Measurements from ENCODE around the gene PAQR9. TPM values are rescaled to one million over a fixed set of nuclear protein-coding genes. Genes with fewer than 3 reads are reported as not detected.
A peak's percentile ranks its signal among the peaks of the same experiment; 100 is the strongest.

PAQR9 gene
- total and polyA plus RNA-seq, 9 of the 15 experiments (the other 6 are each of a cell fraction or from before 2014, with no cell fraction given): 0.04 to 0.58 (median 0.22) TPM

DNA sequence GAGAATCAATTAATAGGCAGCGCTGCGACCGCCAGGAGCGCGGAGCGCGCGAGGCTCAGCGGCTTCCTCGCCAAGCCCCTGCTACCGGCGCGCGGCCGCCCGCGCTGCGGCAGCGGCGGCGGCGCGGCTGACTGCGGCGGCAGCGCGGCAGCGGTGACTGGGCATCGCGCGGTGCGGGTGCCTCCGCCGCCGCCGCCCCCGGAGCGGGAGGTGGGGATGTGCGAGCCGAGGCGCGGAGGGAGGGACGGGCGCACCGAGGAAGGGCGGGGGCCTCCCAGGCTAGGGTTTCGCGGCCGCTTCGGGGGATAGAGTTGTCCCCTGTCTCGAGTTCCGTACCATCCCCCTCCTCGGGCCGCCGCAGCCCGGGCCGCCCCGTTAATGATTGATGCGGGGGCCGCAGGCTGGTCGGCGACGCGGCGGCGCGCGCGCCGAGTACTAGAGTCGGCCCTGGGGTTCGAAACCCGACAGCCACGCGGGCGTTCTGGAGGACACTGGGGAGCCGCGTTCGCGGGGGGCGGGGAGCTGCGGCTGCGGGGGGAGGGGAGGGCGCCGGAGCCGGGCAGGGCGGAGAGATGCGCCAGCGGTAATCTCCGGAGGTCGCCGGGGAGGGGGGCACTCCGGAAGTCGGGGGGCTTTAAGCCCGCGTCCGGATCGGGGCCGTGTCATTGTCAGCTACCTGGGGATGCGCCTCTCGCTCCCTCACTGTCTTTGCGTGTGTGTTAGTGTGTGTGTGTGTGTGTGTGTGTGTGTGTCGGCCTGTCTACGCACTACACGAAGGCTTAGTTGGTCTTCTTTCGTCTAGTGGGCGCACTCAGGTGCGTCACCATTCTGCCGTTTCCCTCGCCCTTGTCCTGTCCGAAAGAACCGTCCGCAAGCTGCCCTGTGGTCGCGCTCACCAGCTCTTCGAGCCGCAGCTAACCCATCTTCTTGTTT is at the start of gene PAQR9 (continued):
- TF ChIP-seq ZFX (CRISPR knock-in tag; IDR thresholded peaks at IDR 0.05) (peak; percentile 68), ZSCAN32 (CRISPR knock-in tag; IDR thresholded peaks at IDR 0.05) (no peak), ETV1 (tag; conservative IDR thresholded peaks at IDR 0.05; ENCODE audit: low read depth) (no peak), SMAD1 (IDR thresholded peaks at IDR 0.05; ENCODE audit: low read depth, low read length, partially characterized antibody) (no peak), ZNF551 (CRISPR knock-in tag; IDR thresholded peaks at IDR 0.05) (no peak), BACH1 (tag; IDR thresholded peaks at IDR 0.05) (no peak), POLR2H (tag; IDR thresholded peaks at IDR 0.05; ENCODE audit: low read depth) (no peak), ZNF766 (CRISPR knock-in tag; conservative IDR thresholded peaks at IDR 0.05) (no peak), NUFIP1 (IDR thresholded peaks at IDR 0.05; ENCODE audit: partially characterized antibody) (no peak), SP1 (CRISPR knock-in tag; IDR thresholded peaks at IDR 0.05) (no peak), DNMT1 (IDR thresholded peaks at IDR 0.05) (no peak), DACH1 (IDR thresholded peaks at IDR 0.05; ENCODE audit: partially characterized antibody) (no peak), TBL1XR1 (IDR thresholded peaks at IDR 0.05; ENCODE audit: low read length in 2 of 2) (no peak), POLR2AphosphoS2 (IDR thresholded peaks at IDR 0.05; ENCODE audit: low read length) (no peak), ZNF830 (CRISPR knock-in tag; IDR thresholded peaks at IDR 0.05) (no peak), ZNF274 (IDR thresholded peaks at IDR 0.05; ENCODE audit: borderline replicate concordance, low read depth, low read length) (no peak)
- TF ChIP-seq, protein P1, sequence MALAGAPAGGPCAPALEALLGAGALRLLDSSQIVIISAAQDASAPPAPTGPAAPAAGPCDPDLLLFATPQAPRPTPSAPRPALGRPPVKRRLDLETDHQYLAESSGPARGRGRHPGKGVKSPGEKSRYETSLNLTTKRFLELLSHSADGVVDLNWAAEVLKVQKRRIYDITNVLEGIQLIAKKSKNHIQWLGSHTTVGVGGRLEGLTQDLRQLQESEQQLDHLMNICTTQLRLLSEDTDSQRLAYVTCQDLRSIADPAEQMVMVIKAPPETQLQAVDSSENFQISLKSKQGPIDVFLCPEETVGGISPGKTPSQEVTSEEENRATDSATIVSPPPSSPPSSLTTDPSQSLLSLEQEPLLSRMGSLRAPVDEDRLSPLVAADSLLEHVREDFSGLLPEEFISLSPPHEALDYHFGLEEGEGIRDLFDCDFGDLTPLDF (CRISPR knock-in tag; IDR thresholded peaks at IDR 0.05): no peak
- TF ChIP-seq, protein P2, sequence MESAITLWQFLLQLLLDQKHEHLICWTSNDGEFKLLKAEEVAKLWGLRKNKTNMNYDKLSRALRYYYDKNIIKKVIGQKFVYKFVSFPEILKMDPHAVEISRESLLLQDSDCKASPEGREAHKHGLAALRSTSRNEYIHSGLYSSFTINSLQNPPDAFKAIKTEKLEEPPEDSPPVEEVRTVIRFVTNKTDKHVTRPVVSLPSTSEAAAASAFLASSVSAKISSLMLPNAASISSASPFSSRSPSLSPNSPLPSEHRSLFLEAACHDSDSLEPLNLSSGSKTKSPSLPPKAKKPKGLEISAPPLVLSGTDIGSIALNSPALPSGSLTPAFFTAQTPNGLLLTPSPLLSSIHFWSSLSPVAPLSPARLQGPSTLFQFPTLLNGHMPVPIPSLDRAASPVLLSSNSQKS (CRISPR knock-in tag; IDR thresholded peaks at IDR 0.05): no peak
- TF ChIP-seq, protein P3, sequence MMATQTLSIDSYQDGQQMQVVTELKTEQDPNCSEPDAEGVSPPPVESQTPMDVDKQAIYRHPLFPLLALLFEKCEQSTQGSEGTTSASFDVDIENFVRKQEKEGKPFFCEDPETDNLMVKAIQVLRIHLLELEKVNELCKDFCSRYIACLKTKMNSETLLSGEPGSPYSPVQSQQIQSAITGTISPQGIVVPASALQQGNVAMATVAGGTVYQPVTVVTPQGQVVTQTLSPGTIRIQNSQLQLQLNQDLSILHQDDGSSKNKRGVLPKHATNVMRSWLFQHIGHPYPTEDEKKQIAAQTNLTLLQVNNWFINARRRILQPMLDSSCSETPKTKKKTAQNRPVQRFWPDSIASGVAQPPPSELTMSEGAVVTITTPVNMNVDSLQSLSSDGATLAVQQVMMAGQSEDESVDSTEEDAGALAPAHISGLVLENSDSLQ (IDR thresholded peaks at IDR 0.05): no peak
- TF ChIP-seq, protein P4, sequence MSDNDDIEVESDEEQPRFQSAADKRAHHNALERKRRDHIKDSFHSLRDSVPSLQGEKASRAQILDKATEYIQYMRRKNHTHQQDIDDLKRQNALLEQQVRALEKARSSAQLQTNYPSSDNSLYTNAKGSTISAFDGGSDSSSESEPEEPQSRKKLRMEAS (CRISPR knock-in tag; IDR thresholded peaks at IDR 0.05): no peak
- TF ChIP-seq, protein P5, sequence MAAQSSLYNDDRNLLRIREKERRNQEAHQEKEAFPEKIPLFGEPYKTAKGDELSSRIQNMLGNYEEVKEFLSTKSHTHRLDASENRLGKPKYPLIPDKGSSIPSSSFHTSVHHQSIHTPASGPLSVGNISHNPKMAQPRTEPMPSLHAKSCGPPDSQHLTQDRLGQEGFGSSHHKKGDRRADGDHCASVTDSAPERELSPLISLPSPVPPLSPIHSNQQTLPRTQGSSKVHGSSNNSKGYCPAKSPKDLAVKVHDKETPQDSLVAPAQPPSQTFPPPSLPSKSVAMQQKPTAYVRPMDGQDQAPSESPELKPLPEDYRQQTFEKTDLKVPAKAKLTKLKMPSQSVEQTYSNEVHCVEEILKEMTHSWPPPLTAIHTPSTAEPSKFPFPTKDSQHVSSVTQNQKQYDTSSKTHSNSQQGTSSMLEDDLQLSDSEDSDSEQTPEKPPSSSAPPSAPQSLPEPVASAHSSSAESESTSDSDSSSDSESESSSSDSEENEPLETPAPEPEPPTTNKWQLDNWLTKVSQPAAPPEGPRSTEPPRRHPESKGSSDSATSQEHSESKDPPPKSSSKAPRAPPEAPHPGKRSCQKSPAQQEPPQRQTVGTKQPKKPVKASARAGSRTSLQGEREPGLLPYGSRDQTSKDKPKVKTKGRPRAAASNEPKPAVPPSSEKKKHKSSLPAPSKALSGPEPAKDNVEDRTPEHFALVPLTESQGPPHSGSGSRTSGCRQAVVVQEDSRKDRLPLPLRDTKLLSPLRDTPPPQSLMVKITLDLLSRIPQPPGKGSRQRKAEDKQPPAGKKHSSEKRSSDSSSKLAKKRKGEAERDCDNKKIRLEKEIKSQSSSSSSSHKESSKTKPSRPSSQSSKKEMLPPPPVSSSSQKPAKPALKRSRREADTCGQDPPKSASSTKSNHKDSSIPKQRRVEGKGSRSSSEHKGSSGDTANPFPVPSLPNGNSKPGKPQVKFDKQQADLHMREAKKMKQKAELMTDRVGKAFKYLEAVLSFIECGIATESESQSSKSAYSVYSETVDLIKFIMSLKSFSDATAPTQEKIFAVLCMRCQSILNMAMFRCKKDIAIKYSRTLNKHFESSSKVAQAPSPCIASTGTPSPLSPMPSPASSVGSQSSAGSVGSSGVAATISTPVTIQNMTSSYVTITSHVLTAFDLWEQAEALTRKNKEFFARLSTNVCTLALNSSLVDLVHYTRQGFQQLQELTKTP (IDR thresholded peaks at IDR 0.05; ENCODE audit: low read depth in 1 of 2, partially characterized antibody in 2 of 2): no peak

Data from K562 (cell line).